Activated CD8-positive, alpha-beta memory T cell treated with anti-CD3 and anti-CD28 coated beads, Interleukin-2, amount 10 ng/mL, durations not matched to agents 7 days and 5 days (primary cell): ENCODE measurements around the gene TREH. TPM values are rescaled to one million over a fixed set of nuclear protein-coding genes. Genes with fewer than 3 reads are reported as not detected.

Source experiments
- ATAC-seq: fragments of 150-1000 bp; cut with Tn5 transposase; one replicate; pipeline ENCODE4 v1.10.0; 2021; ENCODE audit warnings: moderate library complexity
- CTCF ChIA-PET: fragments of 350-600 bp; sonication (Branson Sonifier 250); formaldehyde crosslinking; loops from one replicate; lab custom pipeline; 2021; ENCODE audit warnings: antibody characterized with exemption; lab: Charles Lee
- DNase-seq: peaks from one replicate; pipeline ENCODE4 v3.0.0-alpha.2; 2020
- H3K27ac Mint-ChIP-seq: one replicate; pipeline ENCODE4 v1.8.0; 2021; ENCODE audit warnings: mild to moderate bottlenecking, mixed read lengths
- H3K27me3 Mint-ChIP-seq: one replicate; pipeline ENCODE4 v1.8.0; 2021; ENCODE audit warnings: mixed read lengths
- H3K36me3 Mint-ChIP-seq: one replicate; pipeline ENCODE4 v1.8.0; 2021; ENCODE audit warnings: mild to moderate bottlenecking, mixed read lengths
- H3K4me1 Mint-ChIP-seq: one replicate; pipeline ENCODE4 v1.8.0; 2021; ENCODE audit warnings: mixed read lengths
- H3K4me3 Mint-ChIP-seq: one replicate; pipeline ENCODE4 v1.8.0; 2021; ENCODE audit warnings: mild to moderate bottlenecking, moderate library complexity, mixed read lengths
- H3K9me3 Mint-ChIP-seq: one replicate; pipeline ENCODE4 v1.8.0; 2022; ENCODE audit warnings: low read depth, mixed read lengths
- total RNA-seq, 2 experiments: library from RNA; stranded (reverse); gene quantifications; one replicate each; pipeline ENCODE4 v1.2.3, GENCODE V29; 2021

Gene TREH
- total RNA-seq, 2 experiments from 2014 or later, result not detected

GRCh38 chr11:118673361-118674081 lies 5.9 kb downstream of the TREH start:
- peaks cover 28% of the 10 kb centered on the region for H3K27me3 Mint-ChIP-seq
- no peaks in the 10 kb centered on the region for H3K9me3 Mint-ChIP-seq
- H3K36me3 Mint-ChIP-seq, result no peaks in the 10 kb centered on the region
- no peak overlapping the region for H3K4me3 Mint-ChIP-seq
- H3K4me1 Mint-ChIP-seq, result no peaks in the 10 kb centered on the region
- no peak overlapping the region for H3K27ac Mint-ChIP-seq
- DNase-seq, result no peak
- CTCF ChIA-PET, result interaction anchor here (0.6 to 1.5 kb wide), 4 partner anchors 15 to 283 kb away, joined by 3 read pairs; no protein-coding TSS in a partner anchor
- ATAC-seq, result no peak

DNA sequence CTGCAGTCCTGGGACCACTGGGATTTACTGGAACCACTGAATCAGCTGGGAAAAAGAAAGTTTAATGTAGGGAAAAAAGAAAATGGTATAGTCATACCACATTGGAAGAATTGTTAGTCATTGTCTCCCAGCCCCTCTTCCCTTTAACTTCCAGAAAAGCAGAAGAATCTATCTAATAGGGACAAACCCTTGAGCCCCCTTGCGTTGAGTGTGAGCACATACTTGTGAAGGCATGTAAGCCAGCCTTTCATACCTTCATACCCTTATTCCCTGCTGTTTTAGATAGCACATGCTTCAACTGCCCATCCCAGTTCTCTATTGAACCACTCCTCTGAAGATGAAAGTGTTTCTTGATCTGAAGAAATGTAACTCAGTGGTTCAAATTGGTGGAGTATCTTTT lies 6.6 kb downstream of the TREH start:
- no peaks in the 10 kb centered on the region for H3K9me3 Mint-ChIP-seq
- CTCF ChIA-PET, result interaction anchor here (0.6 to 1.5 kb wide), 2 partner anchors 16 to 17 kb away, joined by 3 read pairs; no protein-coding TSS in a partner anchor
- no peak overlapping the region for H3K4me3 Mint-ChIP-seq
- H3K27ac Mint-ChIP-seq, result no peak overlapping the region
- H3K4me1 Mint-ChIP-seq, result no peaks in the 10 kb centered on the region
- no peak for DNase-seq
- no peak for ATAC-seq
- H3K27me3 Mint-ChIP-seq, result peaks cover 31% of the 10 kb centered on the region
- no peaks in the 10 kb centered on the region for H3K36me3 Mint-ChIP-seq

DNA sequence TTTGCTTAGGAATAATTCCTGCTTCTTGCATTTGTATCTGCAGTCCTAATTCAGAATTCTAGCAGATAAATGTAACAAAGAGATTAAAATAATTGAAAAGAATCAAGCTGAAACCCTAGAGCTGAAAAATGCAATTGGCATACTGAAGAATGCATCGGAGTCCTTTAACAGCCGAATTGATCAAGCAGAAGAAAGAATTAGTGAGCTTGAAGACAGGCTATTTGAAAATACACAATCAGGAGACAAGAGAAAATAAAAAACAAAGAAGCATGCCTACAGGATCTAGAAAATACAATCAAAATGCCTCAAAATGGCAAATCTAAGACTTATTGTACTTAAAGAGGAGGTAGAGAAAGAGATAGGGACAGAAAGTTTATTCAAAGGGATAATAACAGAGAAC lies 8.2 kb downstream of the TREH start:
- DNase-seq, result no peak
- Mint-ChIP-seq H3K9me3 (no peaks in the 10 kb centered on the region), H3K4me3 (no peak overlapping the region), H3K27me3 (peaks cover 31% of the 10 kb centered on the region), H3K36me3 (no peaks in the 10 kb centered on the region), H3K27ac (no peak overlapping the region), H3K4me1 (no peaks in the 10 kb centered on the region)
- ATAC-seq, result no peak
- CTCF ChIA-PET, result interaction anchor here (0.6 to 1.4 kb wide), 3 partner anchors 12 to 1060 kb away, joined by 3 to 4 read pairs (median 3); no protein-coding TSS in a partner anchor

DNA sequence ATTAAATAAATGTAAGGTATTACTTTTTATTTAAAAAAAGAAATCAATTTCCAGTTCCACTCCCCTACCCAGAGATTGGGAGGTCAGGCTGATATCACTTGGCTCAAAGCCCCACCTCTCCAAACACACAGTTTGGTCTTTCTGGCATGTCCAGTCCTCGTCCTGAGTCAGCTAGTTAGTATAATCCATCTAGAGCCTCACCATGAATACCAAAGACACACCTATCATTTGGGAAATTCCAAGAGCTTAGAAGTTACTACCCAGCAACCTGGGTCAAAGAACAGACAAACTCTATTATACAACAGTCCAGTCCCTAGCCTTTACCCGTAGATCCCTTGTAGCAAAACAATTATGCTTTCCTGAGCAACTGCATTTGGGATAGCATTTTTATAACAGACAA lies 9.4 kb downstream of the TREH start:
- no peak overlapping the region for H3K4me3 Mint-ChIP-seq
- no peaks in the 10 kb centered on the region for H3K9me3 Mint-ChIP-seq
- DNase-seq (no peak), ATAC-seq (no peak)
- H3K27me3 Mint-ChIP-seq, result peaks cover 31% of the 10 kb centered on the region
- CTCF ChIA-PET, result interaction anchor here (1.2 kb wide), 1 partner anchor 11 kb away, joined by 4 read pairs; no protein-coding TSS in a partner anchor
- H3K27ac Mint-ChIP-seq, result no peak overlapping the region
- no peaks in the 10 kb centered on the region for H3K4me1 Mint-ChIP-seq
- H3K36me3 Mint-ChIP-seq, result no peaks in the 10 kb centered on the region

DNA sequence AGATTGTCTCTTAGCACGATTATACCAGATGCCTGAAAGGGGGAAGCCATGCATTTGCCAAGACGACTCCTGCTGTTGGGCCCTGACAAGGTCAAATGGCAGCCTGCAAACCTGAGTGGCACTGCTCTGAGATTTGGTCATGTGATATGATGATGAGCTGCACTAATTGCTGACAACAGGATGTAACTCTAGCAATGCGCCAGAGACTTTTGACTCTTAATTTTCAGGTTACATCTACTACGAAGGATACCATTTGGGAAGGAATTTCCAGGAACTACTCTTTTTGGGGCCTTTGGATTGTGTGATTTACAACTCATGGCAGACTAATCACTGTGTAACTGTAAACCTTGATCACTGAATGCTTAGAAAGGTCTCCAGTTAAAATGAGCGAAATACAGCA lies 13.1 kb downstream of the TREH start:
- no peak for ATAC-seq
- no peak overlapping the region for H3K27ac Mint-ChIP-seq
- no peak overlapping the region for H3K4me3 Mint-ChIP-seq

DNA sequence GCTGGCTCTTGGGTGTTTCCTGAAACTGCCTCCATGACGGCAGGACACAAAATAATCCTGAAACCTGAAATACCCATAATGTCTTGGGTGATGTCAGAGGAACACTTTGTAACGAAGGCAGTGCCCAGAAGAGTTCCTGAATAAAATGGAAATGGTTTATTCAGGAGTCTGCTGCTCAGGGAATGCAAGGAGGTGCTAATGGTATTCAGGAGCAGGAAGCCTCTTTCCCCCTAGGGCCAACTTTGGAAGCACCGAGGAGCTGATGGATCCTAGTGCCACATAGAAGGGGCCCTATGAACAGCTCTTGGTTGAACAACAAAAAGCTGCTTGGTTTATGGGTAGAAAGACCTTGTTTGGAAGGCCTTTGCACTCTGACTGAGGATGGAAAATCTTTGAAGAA lies 15.5 kb downstream of the TREH start:
- CTCF ChIA-PET, result interaction anchor here (1.3 kb wide), 1 partner anchor 11 kb away, joined by 3 read pairs; no protein-coding TSS in a partner anchor
- peaks cover 5% of the 10 kb centered on the region for H3K27me3 Mint-ChIP-seq
- no peak for DNase-seq
- H3K36me3 Mint-ChIP-seq, result no peaks in the 10 kb centered on the region
- H3K4me1 Mint-ChIP-seq, result no peaks in the 10 kb centered on the region
- H3K4me3 Mint-ChIP-seq, result no peak overlapping the region
- no peak for ATAC-seq
- no peaks in the 10 kb centered on the region for H3K9me3 Mint-ChIP-seq
- no peak overlapping the region for H3K27ac Mint-ChIP-seq

More for the DNA sequence above, 13.1 kb downstream of the TREH start:
- H3K4me1 Mint-ChIP-seq, result no peaks in the 10 kb centered on the region
- DNase-seq, result no peak
- peaks cover 23% of the 10 kb centered on the region for H3K27me3 Mint-ChIP-seq
- CTCF ChIA-PET, result interaction anchor here (0.9 kb wide), 1 partner anchor 9 kb away, joined by 3 read pairs; no protein-coding TSS in a partner anchor
- no peaks in the 10 kb centered on the region for H3K9me3 Mint-ChIP-seq
- no peaks in the 10 kb centered on the region for H3K36me3 Mint-ChIP-seq

GRCh38 chr11:118663381-118663780 lies 16.1 kb downstream of the TREH start:
- H3K4me3 Mint-ChIP-seq, result no peak overlapping the region
- H3K9me3 Mint-ChIP-seq, result no peaks in the 10 kb centered on the region
- no peak overlapping the region for H3K27ac Mint-ChIP-seq
- H3K36me3 Mint-ChIP-seq, result no peaks in the 10 kb centered on the region
- H3K4me1 Mint-ChIP-seq, result no peaks in the 10 kb centered on the region
- CTCF ChIA-PET, result interaction anchor here (1.3 kb wide), 1 partner anchor 11 kb away, joined by 3 read pairs; no protein-coding TSS in a partner anchor
- peaks cover 3% of the 10 kb centered on the region for H3K27me3 Mint-ChIP-seq
- no peak for DNase-seq
- no peak for ATAC-seq

GRCh38 chr11:118662401-118663271 lies 16.8 kb downstream of the TREH start:
- H3K4me3 Mint-ChIP-seq, result no peak overlapping the region
- CTCF ChIA-PET, result interaction anchor here (0.6 to 1.4 kb wide), 3 partner anchors 10 to 482 kb away, joined by 3 to 4 read pairs (median 3); no protein-coding TSS in a partner anchor
- H3K9me3 Mint-ChIP-seq, result no peaks in the 10 kb centered on the region
- H3K36me3 Mint-ChIP-seq, result no peaks in the 10 kb centered on the region
- H3K27me3 Mint-ChIP-seq, result no peaks in the 10 kb centered on the region
- DNase-seq (no peak), ATAC-seq (no peak)
- no peaks in the 10 kb centered on the region for H3K4me1 Mint-ChIP-seq
- no peak overlapping the region for H3K27ac Mint-ChIP-seq

DNA sequence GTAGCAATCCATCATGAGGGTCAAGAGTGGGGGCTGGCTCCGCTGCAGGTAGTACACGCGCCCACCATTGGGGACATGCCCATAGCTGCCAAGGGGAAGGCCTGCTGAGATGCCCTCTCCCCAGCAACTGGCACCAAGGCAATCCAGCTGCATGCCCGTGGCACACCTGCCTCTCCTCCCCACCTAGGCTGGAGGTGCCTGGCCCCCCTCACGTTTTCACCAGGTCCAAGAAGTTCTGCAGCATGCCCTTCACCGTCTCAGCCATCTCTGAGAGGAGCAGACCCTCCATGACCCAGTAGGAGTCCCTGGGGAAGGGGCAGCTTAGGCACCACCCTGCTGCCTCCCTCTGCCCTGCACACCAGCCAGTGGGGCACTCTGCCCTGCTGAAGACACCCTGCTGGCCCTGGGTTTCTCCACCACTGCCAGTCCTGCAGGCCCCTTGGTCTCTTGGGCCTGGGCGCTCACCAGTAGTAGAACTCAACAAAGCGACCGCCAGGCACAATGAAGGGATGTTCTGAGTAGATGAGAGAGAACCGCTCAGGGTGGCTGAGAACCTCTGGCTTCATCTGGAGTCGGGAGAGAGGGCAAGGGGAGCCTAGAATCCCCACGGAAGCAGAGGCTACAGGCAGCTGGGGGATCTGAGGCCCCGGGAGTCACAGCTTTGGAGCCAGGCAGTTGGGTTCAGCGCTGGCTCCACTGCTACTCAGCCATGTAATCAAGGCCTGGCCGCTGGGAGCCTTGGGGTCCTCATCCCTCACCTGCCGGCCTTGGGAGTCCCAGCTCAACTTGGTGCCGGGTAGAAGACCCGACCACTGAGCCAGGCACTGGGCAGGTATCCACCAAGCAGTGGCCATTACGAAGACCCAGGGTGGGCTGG lies 17.8 kb downstream of the TREH start:
- H3K4me1 Mint-ChIP-seq, result no peaks in the 10 kb centered on the region
- H3K4me3 Mint-ChIP-seq, result no peak overlapping the region
- CTCF ChIA-PET, result interaction anchor here (0.9 to 3.0 kb wide), 4 partner anchors 27 to 67 kb away, joined by 3 to 15 read pairs (median 8); no protein-coding TSS in a partner anchor
- no peaks in the 10 kb centered on the region for H3K27me3 Mint-ChIP-seq
- no peak for DNase-seq
- H3K9me3 Mint-ChIP-seq, result no peaks in the 10 kb centered on the region
- H3K27ac Mint-ChIP-seq, result no peak overlapping the region
- no peaks in the 10 kb centered on the region for H3K36me3 Mint-ChIP-seq
- ATAC-seq, result no peak

- Mint-ChIP-seq H3K36me3 (no peaks in the 10 kb centered on the region), H3K27ac (no peak overlapping the region), H3K4me3 (no peak overlapping the region), H3K27me3 (no peaks in the 10 kb centered on the region), H3K9me3 (no peaks in the 10 kb centered on the region), H3K4me1 (no peaks in the 10 kb centered on the region)
- no peak for ATAC-seq
- CTCF ChIA-PET, result interaction anchor here (0.9 to 3.0 kb wide), 7 partner anchors 26 to 341 kb away, joined by 3 to 15 read pairs (median 3); no protein-coding TSS in a partner anchor
- no peak for DNase-seq
Measured at GRCh38 chr11:118660681-118661424, 18.6 kb downstream of the TREH start.

DNA sequence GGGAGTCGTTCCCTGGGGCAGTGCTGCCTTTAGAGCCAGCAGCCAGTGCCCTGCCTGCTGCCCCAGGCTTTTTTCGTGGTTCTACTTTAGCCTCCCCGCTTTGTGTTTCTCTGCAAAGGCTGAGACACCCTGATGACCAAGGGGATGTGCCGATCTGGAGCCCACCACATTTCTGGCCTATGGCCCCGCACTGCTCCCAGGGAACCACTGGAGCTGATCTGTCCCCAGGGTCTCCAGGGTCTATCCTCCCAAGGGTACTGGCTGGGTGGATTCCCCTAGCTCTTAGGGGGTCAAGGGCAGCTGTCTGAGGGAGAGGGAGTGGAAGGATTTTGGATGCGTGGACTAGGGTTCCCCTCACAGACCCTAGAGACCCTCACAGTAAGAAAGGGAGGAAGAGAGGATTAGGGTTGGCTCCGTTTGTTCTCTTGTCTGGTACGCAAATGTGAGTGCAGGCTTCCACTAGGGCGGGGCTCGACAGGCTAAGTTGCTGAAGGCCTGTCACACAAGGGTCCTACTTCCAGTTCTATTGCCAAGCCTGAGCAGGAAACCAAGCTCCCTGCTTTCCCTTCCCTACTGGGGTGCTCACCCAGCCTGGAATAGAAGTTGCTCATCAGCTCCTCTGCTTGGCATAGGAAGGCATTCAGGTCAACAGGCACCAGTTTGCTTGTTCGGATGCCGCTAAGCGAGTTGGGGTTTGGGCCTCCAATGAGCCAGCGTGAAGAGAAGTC lies 19.3 kb downstream of the TREH start:
- Mint-ChIP-seq H3K27me3 (no peaks in the 10 kb centered on the region), H3K4me3 (no peak overlapping the region), H3K27ac (no peak overlapping the region), H3K36me3 (no peaks in the 10 kb centered on the region), H3K4me1 (no peaks in the 10 kb centered on the region), H3K9me3 (no peaks in the 10 kb centered on the region)
- no peak for ATAC-seq
- no peak for DNase-seq
- CTCF ChIA-PET, result interaction anchor here (0.9 to 3.0 kb wide), 18 partner anchors 11 to 342 kb away, joined by 3 to 15 read pairs (median 4); partner anchors contain the start of gene PHLDB1
